Measurements from ENCODE around the gene STK40. TPM values are rescaled to one million over a fixed set of nuclear protein-coding genes. Genes with fewer than 3 reads are reported as not detected.

Gene STK40
- total RNA-seq, 1 donor from 2014 or later: 52.9 TPM

DNA sequence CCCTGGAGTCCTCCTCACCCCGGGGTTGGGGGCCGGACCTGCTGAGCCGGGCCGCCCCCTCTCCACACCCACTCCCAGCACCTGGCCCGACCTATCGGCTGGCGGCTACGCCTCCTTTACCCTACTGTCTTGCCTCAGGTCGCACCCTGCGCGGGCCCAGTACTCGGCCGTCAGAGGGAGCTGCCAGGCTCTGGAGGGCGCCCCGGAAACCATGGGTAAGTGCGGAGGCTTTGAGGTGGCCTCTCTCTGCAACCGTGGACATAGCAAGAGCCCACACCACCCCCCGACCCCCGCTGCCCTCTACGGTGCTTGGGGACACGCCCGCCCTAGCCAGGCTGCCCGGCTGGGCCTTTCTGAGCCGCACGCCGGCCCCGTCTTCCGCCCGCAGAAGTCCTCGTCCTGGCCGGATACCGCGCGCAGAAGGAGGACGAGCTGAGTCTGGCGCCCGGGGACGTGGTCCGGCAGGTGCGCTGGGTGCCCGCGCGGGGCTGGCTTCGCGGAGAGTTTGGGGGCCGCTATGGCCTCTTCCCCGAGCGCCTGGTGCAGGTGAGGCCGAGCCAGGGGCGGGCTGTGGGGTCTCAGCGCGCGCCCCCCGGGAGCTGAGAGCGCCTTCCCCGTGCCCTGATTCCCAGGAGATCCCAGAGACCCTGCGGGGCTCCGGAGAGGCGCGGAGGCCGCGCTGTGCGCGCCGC is 79.4 kb downstream of the STK40 start, which contains the start of gene SH3D21:
Gene SH3D21 (plus strand): TSS at position 159 of the 692 bp plus-strand sequence. CDS start 53 bp downstream, at position 212.
- Mint-ChIP-seq H3K4me1 (ENCODE audit: low read depth, unreplicated experiment) (peaks cover 3% of the 10 kb centered on the region), H3K9me3 (ENCODE audit: unreplicated experiment) (peaks cover 3% of the 10 kb centered on the region), H3K27ac (ENCODE audit: unreplicated experiment) (peak within 1 kb of the TSS; percentile 76), H3K4me3 (ENCODE audit: unreplicated experiment) (peak within 1 kb of the TSS; percentile 98), H3K36me3 (ENCODE audit: unreplicated experiment) (peaks cover 3% of the 10 kb centered on the region), H3K27me3 (ENCODE audit: unreplicated experiment) (peaks cover 2% of the 10 kb centered on the region)
- no peak for TF ChIP-seq CTCF (IDR thresholded peaks at IDR 0.05; ENCODE audit: partially characterized antibody, unreplicated experiment)
- peak; percentile 53 for DNase-seq

DNA sequence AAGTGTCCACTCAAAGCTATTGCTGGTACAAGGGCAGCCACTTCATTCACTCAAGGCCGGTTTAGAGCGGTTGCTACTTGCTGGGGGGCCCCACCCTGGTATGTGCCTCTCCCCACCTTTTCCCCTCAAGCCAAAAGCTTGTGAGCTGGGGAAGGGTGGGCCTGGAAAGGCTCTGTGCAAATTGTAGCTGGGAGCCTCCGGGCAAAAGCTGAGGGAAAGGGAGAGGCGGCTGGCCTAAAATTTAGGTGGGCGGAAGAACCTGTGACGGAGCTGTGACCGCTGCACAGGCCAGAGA is 79.9 kb downstream of the STK40 start:
- Mint-ChIP-seq H3K4me1 (ENCODE audit: low read depth, unreplicated experiment) (peaks cover 6% of the 10 kb centered on the region), H3K36me3 (ENCODE audit: unreplicated experiment) (peaks cover 3% of the 10 kb centered on the region), H3K27ac (ENCODE audit: unreplicated experiment) (no peak overlapping the region), H3K4me3 (ENCODE audit: unreplicated experiment) (peak overlapping the region; percentile 25), H3K27me3 (ENCODE audit: unreplicated experiment) (peaks cover 2% of the 10 kb centered on the region), H3K9me3 (ENCODE audit: unreplicated experiment) (peaks cover 5% of the 10 kb centered on the region)
- no peak for TF ChIP-seq CTCF (IDR thresholded peaks at IDR 0.05; ENCODE audit: partially characterized antibody, unreplicated experiment)
- DNase-seq: no peak

DNA sequence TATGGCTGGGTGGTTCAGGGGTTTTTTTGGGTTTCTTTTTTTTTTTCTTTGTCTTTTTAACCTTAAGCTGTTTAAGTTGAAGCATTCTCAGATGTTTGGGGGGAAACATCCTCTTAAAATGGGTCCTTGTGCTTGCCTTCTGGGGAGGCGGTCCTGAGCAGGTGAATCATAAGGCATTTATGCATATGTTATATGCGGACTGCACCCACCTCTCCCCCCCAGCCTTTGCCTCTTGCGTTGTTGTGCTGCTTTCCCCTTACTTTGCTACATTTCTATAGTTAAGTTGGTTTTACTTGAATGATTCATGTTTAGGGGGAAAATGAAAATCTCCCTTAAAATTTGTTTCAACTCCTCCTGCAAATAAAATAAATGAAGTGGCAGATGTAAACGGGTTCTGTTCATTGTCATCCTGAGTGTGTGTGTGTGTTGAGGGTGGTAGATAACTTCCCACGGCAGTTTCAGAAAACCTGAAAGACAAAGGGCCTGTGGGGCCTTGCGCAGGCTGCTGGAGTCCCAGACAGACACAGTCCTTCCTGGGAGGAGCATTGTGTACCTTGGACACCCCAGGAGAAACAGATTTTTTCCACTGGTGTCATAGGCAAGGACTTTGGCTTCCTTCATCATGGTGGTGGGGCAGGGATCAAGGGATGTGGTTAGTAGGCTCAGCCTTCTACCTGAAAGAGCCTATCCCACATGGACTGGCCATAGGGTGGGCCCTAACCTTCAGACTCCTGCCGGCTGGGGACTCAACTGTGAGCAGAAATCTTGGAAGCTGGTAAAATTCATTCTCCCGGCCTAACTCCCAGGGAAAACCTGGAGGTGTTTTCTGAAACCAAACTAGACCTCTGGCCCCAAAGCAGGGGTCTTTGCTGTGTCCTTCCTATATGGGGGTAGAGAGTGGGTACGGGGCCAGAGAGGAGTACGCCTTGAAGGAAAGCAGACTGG is 80.5 kb downstream of the STK40 start:
- peaks cover 3% of the 10 kb centered on the region for H3K36me3 Mint-ChIP-seq (ENCODE audit: unreplicated experiment)
- peak overlapping the region; percentile 62 for H3K27ac Mint-ChIP-seq (ENCODE audit: unreplicated experiment)
- H3K27me3 Mint-ChIP-seq (ENCODE audit: unreplicated experiment): peaks cover 2% of the 10 kb centered on the region
- H3K4me3 Mint-ChIP-seq (ENCODE audit: unreplicated experiment): peak overlapping the region; percentile 39
- peaks cover 6% of the 10 kb centered on the region for H3K4me1 Mint-ChIP-seq (ENCODE audit: low read depth, unreplicated experiment)
- H3K9me3 Mint-ChIP-seq (ENCODE audit: unreplicated experiment): peaks cover 5% of the 10 kb centered on the region
- no peak for TF ChIP-seq CTCF (IDR thresholded peaks at IDR 0.05; ENCODE audit: partially characterized antibody, unreplicated experiment)
- no peak for DNase-seq

- Mint-ChIP-seq H3K27ac (ENCODE audit: unreplicated experiment) (no peak overlapping the region), H3K4me1 (ENCODE audit: low read depth, unreplicated experiment) (peaks cover 10% of the 10 kb centered on the region), H3K9me3 (ENCODE audit: unreplicated experiment) (peaks cover 5% of the 10 kb centered on the region), H3K36me3 (ENCODE audit: unreplicated experiment) (peaks cover 3% of the 10 kb centered on the region), H3K4me3 (ENCODE audit: unreplicated experiment) (no peak overlapping the region), H3K27me3 (ENCODE audit: unreplicated experiment) (peaks cover 2% of the 10 kb centered on the region)
- DNase-seq: no peak
- no peak for TF ChIP-seq CTCF (IDR thresholded peaks at IDR 0.05; ENCODE audit: partially characterized antibody, unreplicated experiment)
Observed at GRCh38 chr1:36304521-36304920, 81.2 kb downstream of the STK40 start.

All from glutamatergic neuron (in vitro differentiated cells).